HepG2 (cell line): ENCODE results near the gene TBC1D10B. TPM values are rescaled to one million over a fixed set of nuclear protein-coding genes. Genes with fewer than 3 reads are reported as not detected.
A peak's percentile ranks its signal among the peaks of the same experiment; 100 is the strongest.

Experiments
- ATAC-seq: fragments of 200-7000 bp; cut with Tn5 transposase; 3 replicates; pipeline ENCODE4 v1.9.1; 2020; ENCODE audit warnings: mild to moderate bottlenecking, moderate library complexity
- BruUV-seq: library from RNA; stranded (reverse); fragments of 400-500 nt; replicated peaks from 2 replicates; lab custom pipeline; 2021; lab: Mats Ljungman, UMichigan
- CTCF ChIA-PET: fragments of 300-600 bp; formaldehyde crosslinking; extraction: SDS; loops from one replicate; lab custom pipeline; 2021; ENCODE audit warnings: low total read pairs, inconsistent platforms, low intra/inter-chr PET ratio; lab: Yijun Ruan, JAX
- POLR2A ChIA-PET: fragments of 350-600 bp; sonication (Branson Sonifier 250); formaldehyde crosslinking; loops from one replicate; lab custom pipeline; 2020; ENCODE audit warnings: antibody characterized with exemption, inconsistent platforms; lab: Yijun Ruan, JAX
- DNase-seq: peaks from one replicate; pipeline ENCODE4 v3.0.0-alpha.2; 2015; ENCODE audit warnings: low spot score
- FAIRE-seq: peaks from 3 replicates; lab custom pipeline; 2011; peaks lifted over from hg19 to GRCh38; lab: Jason Lieb, UNC
- H2AFZ ChIP-seq: one replicate; pipeline ENCODE4 v1.6.1; 2011; ENCODE audit warnings: low read length, inconsistent platforms
- H3K27ac ChIP-seq: fragments of 300-600 bp; 3 replicates; pipeline ENCODE4 v1.8.0; 2011; ENCODE audit warnings: mixed run types, mild to moderate bottlenecking, mixed read lengths, low read length, inconsistent platforms; ENCODE audit not compliant: insufficient read depth; ENCODE audit errors: extremely low read length
- H3K27me3 ChIP-seq, 2 experiments: fragments of 200-600 bp in 1 of 2; 2 replicates in 1 of 2; 3 replicates in 1 of 2; pipeline versions ENCODE4 v1.6.0 to v1.8.0; 2011; ENCODE audit warnings: low read length in 2 of 2, mild to moderate bottlenecking in 2 of 2, moderate library complexity in 2 of 2, inconsistent platforms in 1 of 2; ENCODE audit not compliant: insufficient read depth in 2 of 2, control insufficient read depth in 1 of 2
- H3K36me3 ChIP-seq, 2 experiments: fragments of 200-600 bp in 1 of 2; replicated peaks in 1 of 2; 2 replicates in 1 of 2; 3 replicates in 1 of 2; pipeline versions ENCODE4 v1.5.1 to v1.8.0; 2011; ENCODE audit warnings: low read length in 2 of 2, inconsistent platforms in 1 of 2; ENCODE audit not compliant: insufficient read depth in 2 of 2, control insufficient read depth in 1 of 2
- H3K4me1 ChIP-seq: 2 replicates; pipeline ENCODE4 v1.5.1; 2012; ENCODE audit warnings: low read length, inconsistent platforms; ENCODE audit not compliant: insufficient read depth
- H3K4me2 ChIP-seq: 2 replicates; pipeline ENCODE4 v1.6.0; 2011; ENCODE audit warnings: low read depth, low read length, inconsistent platforms
- H3K4me3 ChIP-seq, 3 experiments: fragments of 200-600 bp in 1 of 3; sonication (generic), shearing (Covaris generic) in 1 of 3; replicated peaks in 1 of 3; 2 replicates each; pipeline ENCODE4 v1.5.1; 2011 to 2016; ENCODE audit warnings: low read length in 3 of 3, inconsistent platforms in 2 of 3, low read depth in 2 of 3, mild to moderate bottlenecking in 2 of 3, control low read depth in 1 of 3, mixed read lengths in 1 of 3; ENCODE audit not compliant: insufficient read depth in 1 of 3
- H3K79me2 ChIP-seq: one replicate; pipeline ENCODE4 v1.6.1; 2011; ENCODE audit warnings: low read length, inconsistent platforms; ENCODE audit not compliant: insufficient read depth
- H3K9ac ChIP-seq: 2 replicates; pipeline ENCODE4 v1.6.0; 2011; ENCODE audit warnings: mild to moderate bottlenecking, low read depth, low read length, inconsistent platforms; ENCODE audit not compliant: insufficient read depth
- H3K9me3 ChIP-seq: 2 replicates; pipeline ENCODE4 v1.5.1; 2012; ENCODE audit warnings: mild to moderate bottlenecking, low read length
- H4K20me1 ChIP-seq: 2 replicates; pipeline ENCODE4 v1.6.0; 2011; ENCODE audit warnings: inconsistent platforms, mild to moderate bottlenecking, low read length, moderate library complexity; ENCODE audit not compliant: insufficient read depth
- HNRNPLL ChIP-seq: fragments of 200-400 bp; formaldehyde crosslinking; IDR thresholded peaks from 2 replicates; pipeline ENCODE4 v1.6.1; 2017; ENCODE audit warnings: mild to moderate bottlenecking, low read depth, low read length; ENCODE audit not compliant: poor library complexity, severe bottlenecking
- MIER3 ChIP-seq: IDR thresholded peaks from 2 replicates; pipeline ENCODE4 v1.6.1; 2016; ENCODE audit warnings: missing compliant biosample characterization, borderline replicate concordance
- PLRG1 ChIP-seq: fragments of 450-650 bp; conservative IDR thresholded peaks from 2 replicates; pipeline ENCODE4 v1.6.1; 2016
- PPARG ChIP-seq: conservative IDR thresholded peaks from 2 replicates; pipeline ENCODE4 v1.6.1; 2016; ENCODE audit warnings: missing biosample characterization, missing genetic modification reagents
- PTBP1 ChIP-seq: fragments of 200-400 bp; formaldehyde crosslinking; IDR thresholded peaks from 2 replicates; pipeline ENCODE4 v1.6.1; 2018; ENCODE audit warnings: low read length, low read depth; ENCODE audit not compliant: poor library complexity, severe bottlenecking
- ZBTB7A ChIP-seq: sonication (generic); formaldehyde crosslinking; IDR thresholded peaks from 2 replicates; pipeline ENCODE4 v1.8.0; 2022; ENCODE audit warnings: mild to moderate bottlenecking, missing genetic modification reagents
- ZC3H13 ChIP-seq: sonication (generic); formaldehyde crosslinking; IDR thresholded peaks from 2 replicates; pipeline ENCODE4 v1.8.1; 2023; ENCODE audit warnings: mild to moderate bottlenecking, missing genetic modification reagents, moderate library complexity
- ZKSCAN8 ChIP-seq: IDR thresholded peaks from 2 replicates; pipeline ENCODE4 v1.6.1; 2016; ENCODE audit warnings: borderline replicate concordance, missing genetic modification reagents, missing compliant biosample characterization
- ZNF567 ChIP-seq: sonication (generic); formaldehyde crosslinking; IDR thresholded peaks from 2 replicates; pipeline ENCODE4 v1.8.1; 2023; ENCODE audit warnings: mild to moderate bottlenecking, missing genetic modification reagents, borderline replicate concordance
- ZNF577 ChIP-seq: sonication (generic); formaldehyde crosslinking; IDR thresholded peaks from 2 replicates; pipeline ENCODE4 v1.4.0; 2020; ENCODE audit warnings: mild to moderate bottlenecking, low read depth, missing genetic modification reagents, borderline replicate concordance
- ZNF737 ChIP-seq: sonication (generic); formaldehyde crosslinking; IDR thresholded peaks from 2 replicates; pipeline ENCODE4 v1.5.0; 2020; ENCODE audit warnings: missing genetic modification reagents, mild to moderate bottlenecking, borderline replicate concordance
- WGBS: methylation state at CpG from one replicate; pipeline ENCODE4 v1.1.6; 2017; ENCODE audit warnings: low lambda C conversion rate; 5-methylcytosine and 5-hydroxymethylcytosine counted together
- in situ Hi-C: cut with HindIII; loops from 2 replicates; pipeline ENCODE4 v1.10.0; 2017; ENCODE audit warnings: low pct_unique_long_range_greater_than_20kb; ENCODE audit not compliant: extremely low pct_ligation_motif_present
- intact Hi-C: fragments of 100-400 bp; cut with micrococcal nuclease; formaldehyde crosslinking; loops from one replicate; pipeline ENCODE4 v1.10.0; 2022; ENCODE audit not compliant: unreplicated experiment
- polyA plus RNA-seq, 8 experiments: library from polyadenylated mRNA; depleted of rRNA in 3 of 8; stranded (reverse) in 7 of 8; unstranded in 1 of 8; fragments of >200 nt; fragmentation: Illumina TruSeq in 4 of 8; extraction: Trizol in 4 of 8; gene quantifications; 2 replicates each; pipeline versions ENCODE4 v1.2.1 to v1.2.3, GENCODE V29; 2011 to 2016; ENCODE audit warnings: low read depth in 4 of 8, missing spikeins in 1 of 8, mixed read lengths in 1 of 8; ENCODE audit not compliant: insufficient read depth in 1 of 8
- total RNA-seq, 5 experiments: library from RNA; depleted of rRNA; stranded (reverse); fragments of >200 nt; fragmentation: Illumina TruSeq; extraction: Trizol; gene quantifications; 2 replicates each; pipeline ENCODE4 v1.2.3, GENCODE V29; 2016; ENCODE audit warnings: low read depth in 1 of 5
- TF ChIP-seq, protein P1 (sequence below): sonication (generic); formaldehyde crosslinking; IDR thresholded peaks from 2 replicates; pipeline ENCODE4 v1.4.0; 2020; ENCODE audit warnings: missing genetic modification reagents
- TF ChIP-seq, protein P2 (sequence below): sonication (generic); formaldehyde crosslinking; IDR thresholded peaks from 2 replicates; pipeline ENCODE4 v1.5.0; 2020; ENCODE audit warnings: missing genetic modification reagents, mild to moderate bottlenecking, borderline replicate concordance
- TF ChIP-seq, protein P3 (sequence below): sonication (generic); formaldehyde crosslinking; IDR thresholded peaks from 2 replicates; pipeline ENCODE4 v1.4.0; 2020; ENCODE audit warnings: missing genetic modification reagents, mild to moderate bottlenecking, borderline replicate concordance
- TF ChIP-seq, protein P4 (sequence below): IDR thresholded peaks from 2 replicates; pipeline ENCODE4 v1.6.1; 2016; ENCODE audit warnings: mild to moderate bottlenecking

The TBC1D10B gene
- total and polyA plus RNA-seq, 2 of the 13 experiments (the other 11 are each of a cell fraction or from before 2014, with no cell fraction given): 15.7 to 24.8 TPM

DNA sequence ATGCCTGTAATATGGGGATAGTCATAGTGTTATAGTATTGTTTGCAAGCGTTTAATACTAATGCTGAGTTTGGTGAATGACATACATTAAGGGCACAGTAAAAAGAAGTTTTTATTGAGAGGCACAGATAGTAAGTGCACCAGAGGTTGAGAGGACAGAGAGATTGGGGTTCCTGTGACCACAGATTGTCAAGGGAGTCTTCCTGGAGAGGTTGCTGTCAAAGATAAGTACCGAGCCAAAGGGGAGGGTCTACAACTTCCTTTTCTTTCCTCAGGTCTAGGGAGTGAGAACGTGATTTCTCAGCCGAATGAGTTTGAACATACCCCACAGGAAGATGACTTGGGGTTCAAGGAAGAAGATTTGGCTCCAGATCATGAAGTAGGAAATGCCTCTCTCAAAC is 26.8 kb upstream of the TBC1D10B start:
- Histone ChIP-seq H3K27ac (no peak overlapping the region), H3K4me1 (peaks cover 50% of the 10 kb centered on the region), H3K9me3 (no peaks in the 10 kb centered on the region), H3K79me2 (peaks cover 17% of the 10 kb centered on the region), H3K4me2 (peak overlapping the region; percentile 99), H3K36me3 (peaks cover 3 to 17% of the 10 kb centered on the region in 2 experiments; a peak in 4 of 5 replicates), H2AFZ (no peak overlapping the region), H3K4me3 (no peak overlapping the region), H4K20me1 (no peaks in the 10 kb centered on the region; the same call in 1 of the 2 replicates), H3K9ac (no peak overlapping the region), H3K27me3 (no peaks in the 10 kb centered on the region)
- no peak for DNase-seq
- no TSS peak for BruUV-seq
- CTCF ChIA-PET: interaction anchor here (2.6 kb wide), 1 partner anchor 12 kb away, joined by 20 read pairs; no protein-coding TSS in a partner anchor
- intact Hi-C loops: no loop called here
- FAIRE-seq: no peak
- no peak for ATAC-seq
- WGBS: 97% methylated on average over 4 of the region's 4 CpGs
- in situ Hi-C loops: no loop called here
- POLR2A ChIA-PET: interaction anchor here (0.7 to 2.9 kb wide), 2 partner anchors 11 to 95 kb away, joined by 3 to 16 read pairs; partner anchors contain the start of gene ZNF771
- no peak for TF ChIP-seq MIER3 (CRISPR knock-in tag)
- TF ChIP-seq, protein P1, sequence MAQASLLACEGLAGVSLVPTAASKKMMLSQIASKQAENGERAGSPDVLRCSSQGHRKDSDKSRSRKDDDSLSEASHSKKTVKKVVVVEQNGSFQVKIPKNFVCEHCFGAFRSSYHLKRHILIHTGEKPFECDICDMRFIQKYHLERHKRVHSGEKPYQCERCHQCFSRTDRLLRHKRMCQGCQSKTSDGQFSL (CRISPR knock-in tag): no peak
- TF ChIP-seq, protein P2, sequence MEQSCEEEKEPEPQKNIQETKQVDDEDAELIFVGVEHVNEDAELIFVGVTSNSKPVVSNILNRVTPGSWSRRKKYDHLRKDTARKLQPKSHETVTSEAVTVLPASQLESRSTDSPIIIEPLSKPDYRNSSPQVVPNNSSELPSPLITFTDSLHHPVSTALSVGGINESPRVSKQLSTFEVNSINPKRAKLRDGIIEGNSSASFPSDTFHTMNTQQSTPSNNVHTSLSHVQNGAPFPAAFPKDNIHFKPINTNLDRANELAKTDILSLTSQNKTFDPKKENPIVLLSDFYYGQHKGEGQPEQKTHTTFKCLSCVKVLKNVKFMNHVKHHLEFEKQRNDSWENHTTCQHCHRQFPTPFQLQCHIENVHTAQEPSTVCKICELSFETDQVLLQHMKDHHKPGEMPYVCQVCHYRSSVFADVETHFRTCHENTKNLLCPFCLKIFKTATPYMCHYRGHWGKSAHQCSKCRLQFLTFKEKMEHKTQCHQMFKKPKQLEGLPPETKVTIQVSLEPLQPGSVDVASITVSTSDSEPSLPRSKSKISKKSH (CRISPR knock-in tag): no peak
- TF ChIP-seq ZBTB7A (CRISPR knock-in tag): no peak
- TF ChIP-seq, protein P3, sequence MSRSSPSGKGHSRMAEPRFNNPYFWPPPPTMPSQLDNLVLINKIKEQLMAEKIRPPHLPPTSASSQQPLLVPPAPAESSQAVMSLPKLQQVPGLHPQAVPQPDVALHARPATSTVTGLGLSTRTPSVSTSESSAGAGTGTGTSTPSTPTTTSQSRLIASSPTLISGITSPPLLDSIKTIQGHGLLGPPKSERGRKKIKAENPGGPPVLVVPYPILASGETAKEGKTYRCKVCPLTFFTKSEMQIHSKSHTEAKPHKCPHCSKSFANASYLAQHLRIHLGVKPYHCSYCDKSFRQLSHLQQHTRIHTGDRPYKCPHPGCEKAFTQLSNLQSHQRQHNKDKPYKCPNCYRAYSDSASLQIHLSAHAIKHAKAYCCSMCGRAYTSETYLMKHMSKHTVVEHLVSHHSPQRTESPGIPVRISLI (CRISPR knock-in tag): no peak
- TF ChIP-seq ZC3H13 (CRISPR knock-in tag): no peak
- no peak for TF ChIP-seq ZNF737 (CRISPR knock-in tag)
- no peak for TF ChIP-seq ZKSCAN8
- no peak for TF ChIP-seq PTBP1
- no peak for TF ChIP-seq ZNF567 (CRISPR knock-in tag)
- TF ChIP-seq, protein P4, sequence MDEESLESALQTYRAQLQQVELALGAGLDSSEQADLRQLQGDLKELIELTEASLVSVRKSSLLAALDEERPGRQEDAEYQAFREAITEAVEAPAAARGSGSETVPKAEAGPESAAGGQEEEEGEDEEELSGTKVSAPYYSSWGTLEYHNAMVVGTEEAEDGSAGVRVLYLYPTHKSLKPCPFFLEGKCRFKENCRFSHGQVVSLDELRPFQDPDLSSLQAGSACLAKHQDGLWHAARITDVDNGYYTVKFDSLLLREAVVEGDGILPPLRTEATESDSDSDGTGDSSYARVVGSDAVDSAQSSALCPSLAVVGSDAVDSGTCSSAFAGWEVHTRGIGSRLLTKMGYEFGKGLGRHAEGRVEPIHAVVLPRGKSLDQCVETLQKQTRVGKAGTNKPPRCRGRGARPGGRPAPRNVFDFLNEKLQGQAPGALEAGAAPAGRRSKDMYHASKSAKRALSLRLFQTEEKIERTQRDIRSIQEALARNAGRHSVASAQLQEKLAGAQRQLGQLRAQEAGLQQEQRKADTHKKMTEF (CRISPR knock-in tag): no peak
- TF ChIP-seq HNRNPLL: no peak
- TF ChIP-seq PPARG (CRISPR knock-in tag): no peak
- TF ChIP-seq ZNF577: no peak
- TF ChIP-seq PLRG1: no peak
